GM19372 (cell line): ENCODE results near the gene KLF1.

Source experiments
- ATAC-seq: cut with Tn5 transposase; IDR thresholded peaks from one replicate; pipeline ENCODE4 v1.9.1; 2021; ENCODE audit warnings: mild to moderate bottlenecking, low read depth, moderate library complexity; ENCODE audit not compliant: unreplicated experiment

Gene KLF1

GRCh38 chr19:12840091-12841079 lies 46.6 kb downstream of the KLF1 start:
- no peak for ATAC-seq

- no peak for ATAC-seq
These were observed 47.9 kb downstream of the KLF1 start for GRCh38 chr19:12838886-12839756.

GRCh38 chr19:12838182-12838885 lies 48.7 kb downstream of the KLF1 start, which contains the start of gene MAST1:
MAST1 (plus strand) TSS chr19:12838515; CDS start chr19:12838573, 58 bp downstream.
- ATAC-seq: no peak

- ATAC-seq: no peak
These were observed 49.8 kb downstream of the KLF1 start for GRCh38 chr19:12837225-12837624.

GRCh38 chr19:12836529-12836863 lies 50.5 kb downstream of the KLF1 start:
- ATAC-seq: no peak

GRCh38 chr19:12834976-12835757 lies 51.8 kb downstream of the KLF1 start:
- no peak for ATAC-seq

- ATAC-seq: no peak
These were observed 52.4 kb downstream of the KLF1 start, which contains the start of gene RTBDN for GRCh38 chr19:12834566-12834943. RTBDN (minus strand) TSS chr19:12834579; CDS start chr19:12829979, 4,600 bp downstream.
